H9 (cell line): ENCODE results near the gene ZWILCH. TPM values are rescaled to one million over a fixed set of nuclear protein-coding genes. Genes with fewer than 3 reads are reported as not detected.

Experiments
- DNase-seq: peaks from one replicate; pipeline ENCODE4 v3.0.0-alpha.2; 2017
- H2AFZ ChIP-seq: one replicate; pipeline ENCODE4 v1.6.1; 2013; ENCODE audit warnings: mild to moderate bottlenecking, low read length, control low read depth, moderate library complexity
- H2AK5ac ChIP-seq: 2 replicates; pipeline ENCODE4 v1.6.1; 2013; ENCODE audit warnings: low read length, control low read depth, mixed read lengths; ENCODE audit not compliant: insufficient read length
- H2BK120ac ChIP-seq: one replicate; pipeline ENCODE4 v1.6.1; 2013; ENCODE audit warnings: low read depth, mild to moderate bottlenecking, low read length, control low read depth, inconsistent platforms; ENCODE audit not compliant: poor library complexity, severe bottlenecking
- H2BK12ac ChIP-seq: 2 replicates; pipeline ENCODE4 v1.6.1; 2013; ENCODE audit warnings: low read length, control low read depth, mixed read lengths, low read depth; ENCODE audit not compliant: insufficient read length
- H2BK15ac ChIP-seq: 2 replicates; pipeline ENCODE4 v1.6.1; 2013; ENCODE audit warnings: low read depth, low read length, control low read depth
- H2BK20ac ChIP-seq: one replicate; pipeline ENCODE4 v1.6.1; 2013; ENCODE audit warnings: low read depth, mild to moderate bottlenecking, low read length, control low read depth, inconsistent platforms; ENCODE audit not compliant: poor library complexity, severe bottlenecking
- H2BK5ac ChIP-seq: 2 replicates; pipeline ENCODE4 v1.6.1; 2013; ENCODE audit warnings: low read length, control low read depth, mixed read lengths; ENCODE audit not compliant: insufficient read length
- H3K14ac ChIP-seq: 2 replicates; pipeline ENCODE4 v1.6.1; 2013; ENCODE audit warnings: low read length, control low read depth; ENCODE audit not compliant: insufficient read depth
- H3K18ac ChIP-seq: 2 replicates; pipeline ENCODE4 v1.6.1; 2013; ENCODE audit warnings: low read depth, mild to moderate bottlenecking, mixed read lengths, low read length, control low read depth; ENCODE audit not compliant: insufficient read length
- H3K23ac ChIP-seq: 2 replicates; pipeline ENCODE4 v1.6.1; 2013; ENCODE audit warnings: low read length, control low read depth, mixed read lengths, low read depth; ENCODE audit not compliant: insufficient read length
- H3K23me2 ChIP-seq: 2 replicates; pipeline ENCODE4 v1.6.1; 2013; ENCODE audit warnings: low read depth, mild to moderate bottlenecking, mixed read lengths, low read length, control low read depth; ENCODE audit not compliant: insufficient read length, poor library complexity, severe bottlenecking
- H3K27ac ChIP-seq: 2 replicates; pipeline ENCODE4 v1.5.1; 2013; ENCODE audit warnings: low read length, control low read depth, mixed read lengths, low read depth; ENCODE audit not compliant: insufficient read length
- H3K27me3 ChIP-seq: 2 replicates; pipeline ENCODE4 v1.6.1; 2013; ENCODE audit warnings: low read length, control low read depth, inconsistent platforms; ENCODE audit not compliant: insufficient read depth
- H3K4ac ChIP-seq: 2 replicates; pipeline ENCODE4 v1.6.1; 2013; ENCODE audit warnings: low read depth, mild to moderate bottlenecking, control low read depth, inconsistent platforms, low read length, moderate library complexity
- H3K4me1 ChIP-seq: 2 replicates; pipeline ENCODE4 v1.6.1; 2013; ENCODE audit warnings: low read length, control low read depth, inconsistent platforms; ENCODE audit not compliant: insufficient read depth
- H3K4me2 ChIP-seq: 2 replicates; pipeline ENCODE4 v1.6.1; 2013; ENCODE audit warnings: low read length, control low read depth, mixed read lengths; ENCODE audit not compliant: insufficient read length, insufficient read depth
- H3K56ac ChIP-seq: 2 replicates; pipeline ENCODE4 v1.6.1; 2013; ENCODE audit warnings: low read depth, mild to moderate bottlenecking, mixed read lengths, low read length, control low read depth; ENCODE audit not compliant: insufficient read length
- H3K79me1 ChIP-seq: 2 replicates; pipeline ENCODE4 v1.6.1; 2013; ENCODE audit warnings: low read depth, mild to moderate bottlenecking, moderate library complexity, low read length, control low read depth, inconsistent platforms; ENCODE audit not compliant: insufficient read depth, poor library complexity, severe bottlenecking
- H3K79me2 ChIP-seq: 2 replicates; pipeline ENCODE4 v1.6.1; 2013; ENCODE audit warnings: low read length, control low read depth, inconsistent platforms; ENCODE audit not compliant: insufficient read depth
- H3K9ac ChIP-seq: 2 replicates; pipeline ENCODE4 v1.6.1; 2013; ENCODE audit warnings: low read length, control low read depth, mixed read lengths; ENCODE audit not compliant: insufficient read length; ENCODE audit errors: extremely low read depth
- H3K9me3 ChIP-seq: one replicate; pipeline ENCODE4 v1.6.1; 2013; ENCODE audit warnings: low read depth, low read length, inconsistent platforms; ENCODE audit not compliant: control insufficient read depth
- H3T11ph ChIP-seq: one replicate; pipeline ENCODE4 v1.6.1; 2013; ENCODE audit warnings: mild to moderate bottlenecking, low read length, control low read depth, inconsistent platforms
- H4K20me1 ChIP-seq: one replicate; pipeline ENCODE4 v1.6.1; 2013; ENCODE audit not compliant: control insufficient read depth, insufficient read length, insufficient read depth
- H4K5ac ChIP-seq: 2 replicates; pipeline ENCODE4 v1.6.1; 2013; ENCODE audit warnings: low read depth, mild to moderate bottlenecking, mixed read lengths, low read length, control low read depth; ENCODE audit not compliant: insufficient read length
- H4K8ac ChIP-seq: replicated peaks from 2 replicates; pipeline ENCODE4 v1.6.1; 2013; ENCODE audit warnings: low read length, control low read depth, mixed read lengths, low read depth; ENCODE audit not compliant: insufficient read length
- H4K91ac ChIP-seq: 2 replicates; pipeline ENCODE4 v1.6.1; 2013; ENCODE audit warnings: low read depth, mild to moderate bottlenecking, moderate library complexity, mixed read lengths, low read length, control low read depth; ENCODE audit not compliant: insufficient read length
- H3K27ac Mint-ChIP-seq, 3 experiments: 2 replicates in 2 of 3; 3 replicates in 1 of 3; pipeline ENCODE4 v1.8.0; 2020 to 2021; ENCODE audit warnings: mixed read lengths in 3 of 3, mild to moderate bottlenecking in 1 of 3, moderate library complexity in 1 of 3
- H3K27me3 Mint-ChIP-seq: 2 replicates; pipeline ENCODE4 v1.8.0; 2021; ENCODE audit warnings: low read depth, mild to moderate bottlenecking, moderate library complexity, mixed read lengths
- H3K36me3 Mint-ChIP-seq, 3 experiments: 2 replicates in 2 of 3; 3 replicates in 1 of 3; pipeline ENCODE4 v1.8.0; 2020 to 2021; ENCODE audit warnings: low read depth in 3 of 3, mixed read lengths in 3 of 3; ENCODE audit not compliant: insufficient read depth in 1 of 3
- H3K4me1 Mint-ChIP-seq, 2 experiments: 2 replicates each; pipeline ENCODE4 v1.8.0; 2020; ENCODE audit warnings: mixed read lengths in 2 of 2
- H3K4me3 Mint-ChIP-seq, 2 experiments: 2 replicates in 1 of 2; 3 replicates in 1 of 2; pipeline ENCODE4 v1.8.0; 2020 to 2021; ENCODE audit warnings: mild to moderate bottlenecking in 2 of 2, mixed read lengths in 2 of 2, moderate library complexity in 1 of 2
- H3K9me3 Mint-ChIP-seq, 2 experiments: 2 replicates in 1 of 2; 3 replicates in 1 of 2; pipeline ENCODE4 v1.8.0; 2020; ENCODE audit warnings: mild to moderate bottlenecking in 2 of 2, mixed read lengths in 2 of 2, moderate library complexity in 1 of 2
- WGBS: extraction: QIAGEN DNeasy Blood & Tissue Kit; methylation state at CpG from one replicate; pipeline ENCODE4 v1.1.7; 2013; ENCODE audit warnings: missing lambda C conversion rate, low lambda C conversion rate, mixed read lengths; ENCODE audit not compliant: insufficient read length; ENCODE audit errors: extremely low coverage; 5-methylcytosine and 5-hydroxymethylcytosine counted together
- total RNA-seq: library from RNA; stranded (reverse); gene quantifications from 2 replicates; pipeline ENCODE4 v1.2.1, GENCODE V29; 2021
- TF ChIP-seq, protein P1 (sequence below): fragments of 200-600 bp; sonication (generic); conservative IDR thresholded peaks from 3 replicates; pipeline ENCODE4 v1.8.0; 2021; ENCODE audit warnings: antibody characterized with exemption, mild to moderate bottlenecking

ZWILCH gene
- total RNA-seq, 1 experiment from 2014 or later = 47.2 TPM

DNA sequence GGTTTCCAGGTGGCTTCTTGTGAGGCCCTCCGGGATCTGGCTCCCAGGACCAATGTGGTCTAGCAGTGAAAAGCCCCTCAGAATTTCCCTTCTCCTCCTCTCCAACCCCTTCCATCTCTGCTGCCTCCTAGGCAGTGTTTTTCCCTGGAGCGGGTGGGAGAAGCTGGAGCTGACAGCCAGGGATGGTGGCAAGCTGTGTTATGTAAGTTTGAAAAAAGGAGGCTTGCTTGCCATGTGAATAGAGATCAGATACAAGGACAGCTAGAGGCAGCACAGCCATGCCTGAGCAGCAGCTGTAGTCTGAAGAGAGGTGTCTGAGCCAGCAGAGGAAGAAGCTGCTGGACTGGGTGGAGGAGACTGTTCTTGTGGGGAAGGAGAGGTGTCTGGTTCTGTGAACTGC lies 28.1 kb upstream of the ZWILCH start:
- WGBS = no CpG with 5 or more reads among the region's 2 CpGs
- Histone ChIP-seq H3K9me3 (no peaks in the 10 kb centered on the region), H4K91ac (no peak overlapping the region), H3K4me1 (peaks cover 27% of the 10 kb centered on the region), H3K79me2 (no peaks in the 10 kb centered on the region), H3K18ac (no peak overlapping the region), H3K9ac (no peak overlapping the region), H3K23me2 (no peaks in the 10 kb centered on the region), H3K27ac (no peak overlapping the region), H4K8ac (no peak overlapping the region), H3K23ac (no peak overlapping the region), H3T11ph (no peak overlapping the region), H3K4me2 (no peak overlapping the region), H4K5ac (no peak overlapping the region), H4K20me1 (no peaks in the 10 kb centered on the region), H2AK5ac (no peak overlapping the region), H2BK5ac (no peak overlapping the region), H3K27me3 (no peaks in the 10 kb centered on the region), H2AFZ (no peak overlapping the region), H2BK120ac (no peak overlapping the region), H3K79me1 (no peaks in the 10 kb centered on the region), H3K14ac (no peak overlapping the region; the same call in 1 of the 2 replicates), H3K4ac (no peak overlapping the region), H2BK12ac (no peak overlapping the region), H2BK15ac (no peak overlapping the region), H2BK20ac (no peak overlapping the region), H3K56ac (no peak overlapping the region)
- TF ChIP-seq, protein P1, sequence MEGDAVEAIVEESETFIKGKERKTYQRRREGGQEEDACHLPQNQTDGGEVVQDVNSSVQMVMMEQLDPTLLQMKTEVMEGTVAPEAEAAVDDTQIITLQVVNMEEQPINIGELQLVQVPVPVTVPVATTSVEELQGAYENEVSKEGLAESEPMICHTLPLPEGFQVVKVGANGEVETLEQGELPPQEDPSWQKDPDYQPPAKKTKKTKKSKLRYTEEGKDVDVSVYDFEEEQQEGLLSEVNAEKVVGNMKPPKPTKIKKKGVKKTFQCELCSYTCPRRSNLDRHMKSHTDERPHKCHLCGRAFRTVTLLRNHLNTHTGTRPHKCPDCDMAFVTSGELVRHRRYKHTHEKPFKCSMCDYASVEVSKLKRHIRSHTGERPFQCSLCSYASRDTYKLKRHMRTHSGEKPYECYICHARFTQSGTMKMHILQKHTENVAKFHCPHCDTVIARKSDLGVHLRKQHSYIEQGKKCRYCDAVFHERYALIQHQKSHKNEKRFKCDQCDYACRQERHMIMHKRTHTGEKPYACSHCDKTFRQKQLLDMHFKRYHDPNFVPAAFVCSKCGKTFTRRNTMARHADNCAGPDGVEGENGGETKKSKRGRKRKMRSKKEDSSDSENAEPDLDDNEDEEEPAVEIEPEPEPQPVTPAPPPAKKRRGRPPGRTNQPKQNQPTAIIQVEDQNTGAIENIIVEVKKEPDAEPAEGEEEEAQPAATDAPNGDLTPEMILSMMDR = no peak
- no peaks in the 10 kb centered on the region for H3K9me3 Mint-ChIP-seq
- peak overlapping the region in 2 of 3 experiments; percentile 71 to 72; a peak in 3 of 7 replicates for H3K27ac Mint-ChIP-seq
- no peak overlapping the region for H3K4me3 Mint-ChIP-seq
- H3K36me3 Mint-ChIP-seq = peaks cover 11 to 14% (median 12%) of the 10 kb centered on the region in 3 experiments
- DNase-seq = no peak
- H3K4me1 Mint-ChIP-seq = peaks cover 56 to 58% of the 10 kb centered on the region in 2 experiments
- H3K27me3 Mint-ChIP-seq = no peaks in the 10 kb centered on the region
